Endothelial cell of hepatic sinusoid (primary cell): ENCODE measurements around the gene SHANK2.

Experiments used
- in situ Hi-C: cut with HindIII; loops from 2 replicates; pipeline ENCODE4 v1.10.0; 2017; ENCODE audit warnings: low sequenced_read_pairs

SHANK2 gene

GRCh38 chr11:71204748-71205664 is 47.4 kb downstream of the SHANK2 start:
- in situ Hi-C loops: no loop called here

- in situ Hi-C loops: no loop called here
Measured at GRCh38 chr11:71204294-71204693, 48.1 kb downstream of the SHANK2 start.

- in situ Hi-C loops: no loop called here
Measured at GRCh38 chr11:71203681-71204080, 48.7 kb downstream of the SHANK2 start.

GRCh38 chr11:71202966-71203365 is 49.4 kb downstream of the SHANK2 start:
- in situ Hi-C loops: no loop called here

- in situ Hi-C loops: no loop called here
Measured at GRCh38 chr11:71202598-71202944, 49.8 kb downstream of the SHANK2 start.
